ENCODE results near the gene ELL2.
"Not testable (repeated sequence)": the region's sequence is repeated elsewhere in the genome, so short reads cannot be mapped to it uniquely, and the experiment has no call there.

Gene ELL2

GRCh38 chr5:95927927-95928723 lies 33.5 kb downstream of the ELL2 start:
- DNase-seq = no peak

GRCh38 chr5:95927300-95927699 lies 34.4 kb downstream of the ELL2 start:
- DNase-seq = not testable (repeated sequence)

GRCh38 chr5:95925939-95926338 lies 35.7 kb downstream of the ELL2 start:
- no peak for DNase-seq

- no peak for DNase-seq
These were observed 36.3 kb downstream of the ELL2 start for GRCh38 chr5:95925378-95925744.

GRCh38 chr5:95924720-95925377 lies 36.8 kb downstream of the ELL2 start:
- DNase-seq = peak; percentile 47

GRCh38 chr5:95923918-95924544 lies 37.6 kb downstream of the ELL2 start:
- no peak for DNase-seq

GRCh38 chr5:95922798-95923197 lies 38.9 kb downstream of the ELL2 start:
- no peak for DNase-seq

GRCh38 chr5:95921501-95921900 lies 40.1 kb downstream of the ELL2 start:
- no peak for DNase-seq

- DNase-seq = no peak
These were observed 40.8 kb downstream of the ELL2 start for GRCh38 chr5:95920822-95921221.

GRCh38 chr5:95919658-95920057 lies 42.0 kb downstream of the ELL2 start:
- no peak for DNase-seq

- no peak for DNase-seq
These were observed 43.1 kb downstream of the ELL2 start for GRCh38 chr5:95918421-95919006.

- no peak for DNase-seq
These were observed 44.4 kb downstream of the ELL2 start for GRCh38 chr5:95917207-95917606.

- no peak for DNase-seq
These were observed 45.0 kb downstream of the ELL2 start for GRCh38 chr5:95916687-95917085.

GRCh38 chr5:95915999-95916686 lies 45.5 kb downstream of the ELL2 start:
- no peak for DNase-seq

- DNase-seq = peak; percentile 20
These were observed 48.0 kb downstream of the ELL2 start for GRCh38 chr5:95913663-95914062.

GRCh38 chr5:95912029-95912428 lies 49.6 kb downstream of the ELL2 start:
- DNase-seq = no peak

GRCh38 chr5:95910521-95910920 lies 51.1 kb downstream of the ELL2 start:
- no peak for DNase-seq

GRCh38 chr5:95909738-95910137 lies 51.9 kb downstream of the ELL2 start:
- no peak for DNase-seq

GRCh38 chr5:95908799-95909198 lies 52.9 kb downstream of the ELL2 start:
- no peak for DNase-seq

GRCh38 chr5:95907740-95908706 lies 53.6 kb downstream of the ELL2 start:
- no peak for DNase-seq

- no peak for DNase-seq
These were observed 54.5 kb downstream of the ELL2 start for GRCh38 chr5:95907067-95907705.
